HG02973 (cell line): ENCODE data around the gene LY6G6D.

Experiments
- ATAC-seq: cut with Tn5 transposase; IDR thresholded peaks from one replicate; pipeline ENCODE4 v1.9.1; 2021; ENCODE audit warnings: moderate library complexity; ENCODE audit not compliant: unreplicated experiment

The LY6G6D gene

GRCh38 chr6:31762356-31762755 is 47.2 kb downstream of the LY6G6D start, which contains the start of gene SAPCD1:
SAPCD1 (plus strand) TSS chr6:31762656; CDS start chr6:31763055, 399 bp downstream.
- no peak for ATAC-seq

DNA sequence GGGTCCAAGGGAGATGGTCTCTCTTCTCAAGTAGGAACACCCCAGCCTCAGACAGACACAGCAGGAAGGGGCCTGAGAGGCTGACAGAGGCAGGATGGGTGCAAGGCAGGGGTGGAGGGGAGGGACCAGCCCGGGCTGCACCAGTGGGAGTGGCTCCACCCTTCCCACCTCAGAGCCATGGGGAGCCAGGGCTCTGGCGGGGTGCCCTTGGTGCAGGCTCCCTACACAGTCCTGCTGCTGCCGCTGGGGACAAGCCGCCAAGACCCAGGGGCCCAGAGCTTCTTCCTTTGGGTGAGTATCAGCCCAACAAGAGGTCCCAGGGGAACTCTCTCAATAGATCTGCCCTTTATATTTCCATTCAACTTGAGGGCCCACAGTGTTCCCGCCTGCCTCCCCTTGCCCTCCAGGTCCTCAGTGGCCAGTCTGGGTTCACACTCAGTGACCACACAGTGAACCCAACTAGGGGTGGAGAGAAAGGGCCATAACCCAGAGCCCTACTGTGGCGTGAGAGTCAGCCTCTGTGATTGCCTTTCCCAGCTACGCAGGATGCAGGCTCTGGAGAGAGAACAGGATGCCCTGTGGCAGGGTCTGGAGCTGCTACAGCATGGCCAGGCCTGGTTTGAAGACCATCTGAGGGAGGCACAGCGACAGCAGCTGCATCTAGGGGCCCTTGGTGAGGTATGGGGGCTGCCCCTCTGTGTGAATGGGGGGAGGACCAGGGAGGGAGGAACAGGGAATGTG is 47.9 kb downstream of the LY6G6D start:
- ATAC-seq: no peak

DNA sequence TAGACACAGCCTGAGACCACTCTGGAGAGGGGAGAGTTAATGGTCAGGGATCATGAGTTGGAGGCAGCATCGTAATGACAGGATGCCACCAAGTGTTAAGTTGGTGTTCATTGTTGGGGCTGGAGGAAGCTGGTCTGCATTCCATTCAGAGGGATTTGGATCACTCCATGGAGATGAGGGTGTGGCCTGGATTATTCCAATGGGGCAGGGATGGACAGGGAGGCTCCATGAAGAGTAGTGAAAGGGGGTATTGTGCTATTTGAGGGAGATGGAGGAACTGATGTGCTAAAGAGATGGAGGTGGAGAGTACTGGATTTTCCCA is 48.4 kb downstream of the LY6G6D start:
- ATAC-seq: no peak

GRCh38 chr6:31764198-31764597 is 49.0 kb downstream of the LY6G6D start:
- ATAC-seq: no peak

DNA sequence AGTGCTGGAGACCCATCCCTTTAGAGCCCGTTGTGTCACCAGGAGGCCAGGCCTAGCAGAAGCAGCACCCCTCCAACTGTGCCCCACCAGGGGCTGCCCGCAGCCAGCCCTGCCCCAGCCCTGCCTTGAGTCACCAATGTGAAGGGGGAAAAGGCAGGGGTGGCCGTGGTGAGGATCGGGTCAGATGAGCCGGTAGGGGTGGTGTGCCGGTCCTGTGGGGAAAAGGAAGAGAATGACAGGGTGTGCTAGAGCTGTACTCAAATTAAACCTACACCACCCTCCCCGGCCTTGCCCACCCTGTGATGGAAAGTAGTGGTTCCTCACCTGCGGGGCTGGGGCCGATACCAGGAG is 50.4 kb downstream of the LY6G6D start:
- ATAC-seq: no peak

- ATAC-seq: no peak
Observed at GRCh38 chr6:31765910-31766794, 51.0 kb downstream of the LY6G6D start.

- no peak for ATAC-seq
Observed at GRCh38 chr6:31767096-31767645, 52.0 kb downstream of the LY6G6D start.
